K562 (cell line): ENCODE measurements around the gene LMTK2. TPM values are rescaled to one million over a fixed set of nuclear protein-coding genes. Genes with fewer than 3 reads are reported as not detected.

Experiments used
- ATAC-seq: fragments of 200-7000 bp; cut with Tn5 transposase; 3 replicates; pipeline ENCODE4 v1.9.1; 2020; ENCODE audit warnings: moderate library complexity
- BruUV-seq: library from RNA; stranded (reverse); fragments of 400-500 nt; replicated peaks from 2 replicates; lab custom pipeline; 2021; lab: Mats Ljungman, UMichigan
- CTCF ChIA-PET: fragments of 300-600 bp; formaldehyde crosslinking; extraction: SDS; loops from one replicate; lab custom pipeline; 2021; ENCODE audit warnings: low intra/inter-chr PET ratio; lab: Yijun Ruan, JAX
- POLR2A ChIA-PET: fragments of 300-600, 350-650 bp; sonication (Branson Sonifier 250); formaldehyde crosslinking; extraction: SDS; loops from one replicate; lab custom pipeline; 2021; ENCODE audit warnings: antibody characterized with exemption, inconsistent platforms; lab: Yijun Ruan, JAX
- DNase-seq, 4 experiments: peaks; one replicate each; pipeline versions ENCODE4 v3.0.0 to v3.0.0-alpha.2; 2011 to 2018; ENCODE audit warnings: low spot score in 3 of 4, mixed read lengths in 3 of 4; ENCODE audit errors: extremely low read depth in 1 of 4
- FAIRE-seq: peaks from 2 replicates; lab custom pipeline; 2011; peaks lifted over from hg19 to GRCh38; lab: Jason Lieb, UNC
- H2AFZ ChIP-seq: 2 replicates; pipeline ENCODE4 v1.6.0; 2011; ENCODE audit warnings: low read depth, low read length, control low read depth, inconsistent platforms
- H3K27ac ChIP-seq: fragments of 200-600 bp; 3 replicates; pipeline ENCODE4 v1.8.0; 2011; ENCODE audit warnings: low read depth, mild to moderate bottlenecking, control low read depth, inconsistent platforms, low read length, moderate library complexity, mixed read lengths; ENCODE audit errors: extremely low read depth
- H3K27me3 ChIP-seq, 2 experiments: fragments of 300-600 bp in 1 of 2; 2 replicates in 1 of 2; 3 replicates in 1 of 2; pipeline versions ENCODE4 v1.6.0 to v1.8.0; 2011; ENCODE audit warnings: inconsistent platforms in 2 of 2, low read length in 2 of 2, mild to moderate bottlenecking in 1 of 2, mixed read lengths in 1 of 2, moderate library complexity in 1 of 2; ENCODE audit not compliant: control insufficient read depth in 2 of 2, insufficient read depth in 2 of 2
- H3K36me3 ChIP-seq: fragments of 300-600 bp; 3 replicates; pipeline ENCODE4 v1.8.0; 2011; ENCODE audit warnings: mild to moderate bottlenecking, low read length, inconsistent platforms; ENCODE audit not compliant: control insufficient read depth, insufficient read depth
- H3K4me1 ChIP-seq, 2 experiments: fragments of 200-600 bp in 1 of 2; replicated peaks in 1 of 2; 2 replicates in 1 of 2; 3 replicates in 1 of 2; pipeline versions ENCODE4 v1.5.1 to v1.8.0; 2011; ENCODE audit warnings: inconsistent platforms in 2 of 2, low read length in 2 of 2, mild to moderate bottlenecking in 1 of 2, mixed read lengths in 1 of 2, moderate library complexity in 1 of 2; ENCODE audit not compliant: control insufficient read depth in 2 of 2, insufficient read depth in 2 of 2
- H3K4me2 ChIP-seq: 2 replicates; pipeline ENCODE4 v1.6.1; 2011; ENCODE audit warnings: low read length, control low read depth, inconsistent platforms, mixed read lengths; ENCODE audit not compliant: insufficient read depth
- H3K4me3 ChIP-seq: fragments of 200-600 bp; sonication (generic), shearing (Covaris generic); 2 replicates; pipeline ENCODE4 v1.5.1; 2016; ENCODE audit warnings: control low read depth, inconsistent platforms
- H3K79me2 ChIP-seq: fragments of 200-600 bp; 3 replicates; pipeline ENCODE4 v1.8.0; 2011; ENCODE audit warnings: low read length, inconsistent platforms; ENCODE audit not compliant: control insufficient read depth, insufficient read depth
- H3K9ac ChIP-seq, 2 experiments: 2 replicates each; pipeline versions ENCODE4 v1.6.0 to v1.6.1; 2011; ENCODE audit warnings: low read depth in 2 of 2, low read length in 2 of 2, control low read depth in 1 of 2, inconsistent platforms in 1 of 2, mild to moderate bottlenecking in 1 of 2, mixed read lengths in 1 of 2; ENCODE audit not compliant: insufficient read depth in 1 of 2
- H3K9me1 ChIP-seq: one replicate; pipeline ENCODE4 v1.6.0; 2011; ENCODE audit warnings: inconsistent platforms, mild to moderate bottlenecking, low read length, moderate library complexity; ENCODE audit not compliant: control insufficient read depth, insufficient read depth
- H3K9me3 ChIP-seq: replicated peaks from 2 replicates; pipeline ENCODE4 v1.5.1; 2011; ENCODE audit warnings: low read depth, low read length, inconsistent platforms; ENCODE audit not compliant: control insufficient read depth, insufficient read depth
- H4K20me1 ChIP-seq: replicated peaks from 2 replicates; pipeline ENCODE4 v1.6.1; 2011; ENCODE audit warnings: low read length, inconsistent platforms, mixed read lengths; ENCODE audit not compliant: control insufficient read depth, insufficient read depth
- CSDE1 ChIP-seq, 2 experiments: fragments of 450-650 bp; IDR thresholded peaks; 2 replicates each; pipeline ENCODE4 v1.6.1; 2016; ENCODE audit warnings: mild to moderate bottlenecking in 1 of 2
- WGBS: fragments of 100-300 bp; shearing (Covaris generic); methylation state at CpG from one replicate; pipeline ENCODE4 v1.1.6; 2016; ENCODE audit warnings: low coverage, mixed read lengths; ENCODE audit not compliant: insufficient coverage; ENCODE audit errors: missing lambda C conversion rate; 5-methylcytosine and 5-hydroxymethylcytosine counted together
- in situ Hi-C: fragments of 300-500 bp; cut with MboI; formaldehyde crosslinking; loops from 4 replicates; pipeline ENCODE4 v1.15.0; 2018; ENCODE audit warnings: inconsistent platforms, mixed read lengths
- intact Hi-C: fragments of 100-400 bp; cut with micrococcal nuclease; formaldehyde crosslinking; loops from 2 replicates; pipeline ENCODE4 v1.14.2; 2022
- polyA plus RNA-seq, 8 experiments: library from polyadenylated mRNA; depleted of rRNA in 4 of 8; stranded (reverse) in 5 of 8; unstranded in 3 of 8; fragments of >200 nt; fragmentation: Nextera tagmentation in 2 of 8; fragmentation: Illumina TruSeq in 1 of 8; extraction: Ambion mirVana in 2 of 8; extraction: Trizol in 1 of 8; gene quantifications; 2 replicates each; pipeline versions ENCODE4 v1.2.1 to v1.2.3, GENCODE V29; 2011 to 2014; ENCODE audit warnings: inconsistent platforms in 1 of 8, missing spikeins in 1 of 8
- total RNA-seq, 7 experiments: library from RNA; depleted of rRNA in 6 of 7; stranded (reverse); fragments of >200 nt in 6 of 7; fragmentation: Illumina TruSeq in 2 of 7; extraction: Trizol in 2 of 7; gene quantifications; 2 replicates each; pipeline versions ENCODE4 v1.2.1 to v1.2.3, GENCODE V29; 2011 to 2021; ENCODE audit warnings: low replicate concordance in 1 of 7
- TF ChIP-seq, protein P1 (sequence below): fragments of 450-650 bp; IDR thresholded peaks from 2 replicates; pipeline ENCODE4 v1.6.1; 2016

LMTK2 gene
- total and polyA plus RNA-seq, 9 of the 15 experiments (the other 6 are each of a cell fraction or from before 2014, with no cell fraction given) = 0.78 to 16.4 (median 6.3) TPM

DNA sequence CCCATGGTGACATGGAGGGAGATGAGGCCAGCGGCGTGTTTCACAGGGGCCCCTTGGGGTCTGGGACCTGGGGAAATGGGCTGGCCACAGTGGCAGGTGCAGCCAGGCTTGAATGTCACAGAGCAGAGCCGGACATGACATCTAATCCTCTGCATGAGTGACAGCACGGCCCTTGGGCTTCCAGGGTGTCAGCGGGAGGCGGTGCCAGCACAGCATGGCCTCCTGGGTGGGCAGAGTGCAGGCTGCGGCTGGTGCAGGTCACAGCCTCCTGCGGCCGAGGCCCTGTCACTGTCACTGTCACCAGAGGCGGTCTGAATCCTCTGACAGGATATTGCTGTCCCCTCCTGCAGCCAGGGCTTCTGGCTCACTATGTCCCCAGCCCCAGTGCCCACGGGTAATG lies 122.8 kb downstream of the LMTK2 start:
- Histone ChIP-seq H2AFZ (no peak overlapping the region), H3K9ac (peak overlapping the region in 1 of 2 experiments; percentile 6; a peak in 1 of 4 replicates), H3K9me3 (no peaks in the 10 kb centered on the region), H3K27me3 (peaks cover 5 to 61% of the 10 kb centered on the region in 2 experiments), H4K20me1 (peaks cover 6% of the 10 kb centered on the region; the same call in 1 of the 2 replicates), H3K36me3 (no peaks in the 10 kb centered on the region), H3K4me2 (no peak overlapping the region), H3K27ac (no peak overlapping the region), H3K79me2 (no peaks in the 10 kb centered on the region), H3K9me1 (no peaks in the 10 kb centered on the region), H3K4me3 (no peak overlapping the region), H3K4me1 (peaks cover 0 to 49% of the 10 kb centered on the region in 2 experiments; a peak in 1 of 5 replicates)
- BruUV-seq = no TSS peak
- in situ Hi-C loops = no loop called here
- no peak for ATAC-seq
- TF ChIP-seq, protein P1, sequence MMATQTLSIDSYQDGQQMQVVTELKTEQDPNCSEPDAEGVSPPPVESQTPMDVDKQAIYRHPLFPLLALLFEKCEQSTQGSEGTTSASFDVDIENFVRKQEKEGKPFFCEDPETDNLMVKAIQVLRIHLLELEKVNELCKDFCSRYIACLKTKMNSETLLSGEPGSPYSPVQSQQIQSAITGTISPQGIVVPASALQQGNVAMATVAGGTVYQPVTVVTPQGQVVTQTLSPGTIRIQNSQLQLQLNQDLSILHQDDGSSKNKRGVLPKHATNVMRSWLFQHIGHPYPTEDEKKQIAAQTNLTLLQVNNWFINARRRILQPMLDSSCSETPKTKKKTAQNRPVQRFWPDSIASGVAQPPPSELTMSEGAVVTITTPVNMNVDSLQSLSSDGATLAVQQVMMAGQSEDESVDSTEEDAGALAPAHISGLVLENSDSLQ = peak; percentile 25; the same call in 1 of the 2 replicates
- TF ChIP-seq CSDE1 (IDR thresholded peaks at IDR 0.05) = no peak
- 37% methylated on average over 11 of the region's 11 CpGs for WGBS
- no peak for FAIRE-seq
- no peak for DNase-seq
- ChIA-PET POLR2A (interaction anchor here (0.6 kb wide), 1 partner anchor 16 kb away, joined by 3 read pairs; no protein-coding TSS in a partner anchor), CTCF (no interaction called here)
- intact Hi-C loops = no loop called here
